Stimulated activated CD8-positive, alpha-beta memory T cell treated with anti-CD3 and anti-CD28 coated beads, Interleukin-4, amount 100 ng/mL, for 24 hours (primary cell): ENCODE results near the gene CPSF7.
"Not testable (repeated sequence)": the region's sequence is repeated elsewhere in the genome, so short reads cannot be mapped to it uniquely, and the experiment has no call there.

Source experiments
- DNase-seq: peaks from one replicate; pipeline ENCODE4 v3.0.0-alpha.2; 2020; ENCODE audit warnings: low read depth

The CPSF7 gene

DNA sequence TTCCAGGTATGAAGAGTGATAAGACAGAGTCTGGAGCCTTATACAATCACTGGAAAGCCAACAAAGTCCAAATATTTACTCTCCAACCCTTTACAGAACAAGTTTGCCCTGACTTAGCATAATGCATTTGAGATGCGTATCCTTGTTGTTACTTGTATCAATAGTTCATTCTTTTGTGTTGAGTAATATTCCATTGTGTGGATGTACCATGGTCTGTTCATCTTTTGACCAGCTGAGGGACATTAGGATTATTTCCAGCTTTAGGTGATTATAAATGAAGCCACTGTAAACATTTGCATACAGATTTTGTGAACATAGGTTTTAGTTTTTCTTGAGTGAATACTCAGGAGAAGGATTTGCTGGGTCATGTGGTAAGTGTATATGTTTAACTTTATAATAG, 9.8 kb upstream of the CPSF7 start:
- DNase-seq: no peak

DNA sequence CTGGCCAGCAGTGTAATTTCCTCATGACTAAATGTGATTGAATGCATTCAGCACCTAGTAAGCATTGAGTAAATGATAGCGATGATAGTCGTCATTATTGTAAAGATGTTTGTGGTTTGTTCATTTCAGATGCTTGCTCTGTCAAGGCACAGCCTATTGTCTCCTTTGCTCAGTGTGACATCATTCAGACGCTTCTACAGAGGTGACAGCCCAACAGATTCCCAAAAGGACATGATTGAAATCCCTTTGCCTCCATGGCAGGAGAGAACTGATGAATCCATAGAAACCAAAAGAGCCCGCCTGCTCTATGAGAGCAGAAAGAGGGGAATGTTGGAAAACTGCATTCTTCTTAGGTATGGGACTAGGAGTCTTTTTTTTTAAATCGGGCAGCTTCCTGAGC, 7.7 kb upstream of the CPSF7 start:
- DNase-seq: no peak

DNA sequence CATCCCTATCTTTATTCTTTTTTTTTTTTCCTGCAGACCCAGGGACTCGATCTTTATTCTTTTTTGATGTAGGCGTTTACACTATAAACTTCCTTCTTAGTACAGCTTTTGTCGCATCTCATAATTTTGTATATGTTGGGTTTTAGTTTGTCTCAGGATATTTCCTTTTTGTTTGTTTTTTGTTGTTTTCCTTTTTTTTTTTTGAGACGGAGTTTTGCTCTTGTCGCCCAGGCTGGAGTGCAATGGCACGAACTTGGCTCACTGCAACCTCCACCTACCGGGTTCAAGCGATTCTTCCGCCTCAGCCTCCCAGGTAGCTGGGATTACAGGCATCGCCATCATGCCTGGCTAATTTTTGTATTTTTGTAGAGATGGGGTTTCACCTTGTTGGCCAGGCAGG, 1.1 kb upstream of the CPSF7 start:
- DNase-seq: not testable (repeated sequence)

DNA sequence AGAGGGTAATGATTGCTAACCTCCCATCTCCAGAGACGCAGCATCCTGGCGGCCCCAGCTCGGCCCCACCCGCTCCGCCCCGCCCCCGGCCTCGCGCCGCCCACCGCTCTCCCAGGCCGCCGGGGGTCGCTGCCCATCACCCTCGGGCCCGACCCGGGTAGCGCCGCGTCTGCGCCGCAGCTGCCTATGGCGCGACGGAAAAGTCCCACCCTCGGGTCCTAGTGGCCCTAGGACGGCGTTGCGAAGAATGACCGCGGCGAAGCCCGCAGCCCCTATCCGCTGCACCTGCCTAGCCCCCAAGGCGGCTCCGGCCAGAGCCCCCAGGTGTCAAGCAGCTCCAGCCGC, 457 bp downstream of the CPSF7 start:
- peak; percentile 61 for DNase-seq

DNA sequence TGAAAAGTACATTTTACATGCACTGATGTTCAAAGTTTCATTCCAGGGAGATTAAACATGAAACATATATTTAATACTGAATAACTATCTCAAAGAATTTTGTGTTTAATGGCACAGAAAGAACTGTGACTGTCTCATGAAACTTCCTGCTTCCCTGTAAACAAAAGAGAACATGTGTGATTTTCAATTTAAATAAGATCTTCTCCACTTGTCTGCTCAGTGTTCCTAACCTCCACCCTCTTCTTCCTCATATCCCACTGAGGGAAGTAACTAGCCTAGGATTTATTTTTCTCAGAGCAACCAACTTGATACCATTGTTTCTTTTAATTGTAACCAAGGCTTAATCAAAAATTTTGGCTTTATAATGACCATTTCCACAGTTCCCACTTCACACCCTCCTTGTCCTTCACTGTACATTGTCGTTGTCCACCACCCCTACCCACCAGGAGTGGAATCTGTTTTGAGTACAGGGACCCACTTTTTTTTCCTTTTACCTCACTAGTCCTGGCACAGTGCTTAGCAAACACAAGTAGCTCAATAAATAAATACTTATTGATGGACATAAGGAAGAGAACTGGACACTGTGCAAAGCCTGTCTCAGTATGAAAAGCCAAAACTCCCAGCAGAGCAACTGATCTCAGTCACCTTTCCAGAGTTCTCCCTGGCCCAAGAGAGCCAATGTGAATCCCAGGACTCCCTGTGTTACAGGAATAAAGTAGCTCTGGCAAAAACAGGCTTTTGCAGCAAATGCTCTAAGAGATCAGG, 4.2 kb downstream of the CPSF7 start:
- DNase-seq: no peak

DNA sequence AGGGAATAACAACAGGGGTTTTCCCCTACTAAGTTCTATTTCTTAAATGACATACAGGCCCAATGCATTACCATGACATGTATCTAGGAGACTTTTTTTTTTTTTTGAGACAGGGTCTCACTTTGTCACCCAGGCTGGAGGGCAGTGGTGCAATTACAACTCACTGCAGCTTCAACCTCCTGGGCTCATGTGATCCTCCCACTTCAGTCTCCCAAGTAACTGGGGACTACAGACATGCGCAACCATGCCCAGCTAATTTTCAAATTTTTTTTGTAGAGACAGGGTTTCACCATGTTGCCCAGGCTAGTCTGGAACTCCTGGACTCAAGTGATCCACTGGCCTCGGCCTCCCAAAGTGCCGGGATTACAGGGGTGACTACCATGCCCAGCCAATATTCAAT, 7.5 kb downstream of the CPSF7 start:
- DNase-seq: no peak

DNA sequence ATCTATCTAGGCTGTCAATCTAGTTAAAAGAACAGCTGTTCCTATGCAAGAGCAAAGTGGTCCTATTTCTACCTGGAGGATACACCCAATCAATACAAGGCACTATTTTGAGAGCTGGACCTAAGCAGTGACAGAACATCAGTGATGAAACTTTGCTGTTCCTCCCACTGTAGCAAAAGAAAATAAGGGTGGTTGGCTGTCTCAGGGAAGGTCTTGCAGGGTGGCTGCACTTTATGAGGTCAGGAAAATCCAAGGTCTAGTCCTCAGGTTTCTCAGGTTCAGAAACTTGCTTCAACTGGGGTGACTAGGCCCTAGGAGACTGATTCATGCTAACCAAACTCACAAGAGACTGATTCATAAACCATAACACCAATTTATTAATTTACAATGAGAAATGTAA, 11.6 kb downstream of the CPSF7 start:
- no peak for DNase-seq

DNA sequence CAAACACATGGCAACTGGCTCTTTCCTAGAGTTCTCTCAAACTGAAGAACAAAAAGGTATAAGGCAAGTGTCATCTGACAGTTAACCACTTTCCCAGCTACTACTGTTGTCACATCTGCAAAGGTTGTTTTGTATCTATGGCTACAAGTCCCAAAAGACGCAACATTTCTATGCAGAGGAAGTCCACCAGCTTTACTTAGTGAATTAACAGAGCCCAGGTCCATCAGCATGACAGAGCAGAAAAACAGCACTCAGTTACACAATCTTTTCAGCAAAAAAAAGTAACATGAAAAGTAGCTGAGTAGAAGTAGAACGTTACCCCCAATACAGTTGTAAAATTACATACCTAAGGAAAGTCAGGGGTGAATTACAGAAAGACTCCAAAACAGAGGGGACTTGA, 12.1 kb downstream of the CPSF7 start:
- DNase-seq: no peak

DNA sequence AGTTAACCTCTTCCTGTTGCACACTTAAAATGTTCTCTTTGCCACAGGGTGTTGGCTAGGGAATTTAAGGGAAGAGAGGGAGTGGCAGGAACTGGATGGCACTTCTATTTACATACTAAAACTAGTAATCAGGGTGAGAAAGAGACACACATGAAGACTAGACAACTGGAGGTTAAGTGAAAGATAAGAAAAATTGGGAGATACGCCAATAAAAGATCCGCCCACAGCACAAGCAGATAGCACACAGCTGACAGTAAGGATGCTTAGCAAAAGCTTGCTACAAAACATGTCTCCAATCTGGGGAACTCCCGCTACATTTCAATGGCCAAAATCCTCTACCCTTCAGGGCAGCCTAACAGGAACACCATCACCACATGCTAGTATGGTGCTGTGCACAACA, 12.8 kb downstream of the CPSF7 start:
- DNase-seq: no peak

DNA sequence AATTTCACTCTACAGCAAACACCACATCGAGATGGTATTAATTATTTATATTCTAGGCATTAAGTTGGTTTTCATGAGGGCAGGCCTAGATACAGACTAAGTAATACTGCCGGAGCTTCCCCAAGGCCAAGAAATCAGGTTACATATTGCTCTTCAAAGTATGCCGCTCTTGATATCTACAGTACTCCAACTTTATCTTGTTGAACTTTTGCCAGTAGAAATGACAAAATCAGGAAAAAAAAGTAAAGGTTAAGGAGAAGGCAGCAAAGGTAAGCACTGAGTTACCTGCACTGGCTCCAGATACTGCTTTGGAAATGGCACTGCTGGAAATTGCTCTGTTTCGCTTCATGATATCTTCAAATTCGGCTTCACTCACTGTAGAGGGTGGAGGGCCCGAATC, 14.4 kb downstream of the CPSF7 start:
- DNase-seq: no peak

DNA sequence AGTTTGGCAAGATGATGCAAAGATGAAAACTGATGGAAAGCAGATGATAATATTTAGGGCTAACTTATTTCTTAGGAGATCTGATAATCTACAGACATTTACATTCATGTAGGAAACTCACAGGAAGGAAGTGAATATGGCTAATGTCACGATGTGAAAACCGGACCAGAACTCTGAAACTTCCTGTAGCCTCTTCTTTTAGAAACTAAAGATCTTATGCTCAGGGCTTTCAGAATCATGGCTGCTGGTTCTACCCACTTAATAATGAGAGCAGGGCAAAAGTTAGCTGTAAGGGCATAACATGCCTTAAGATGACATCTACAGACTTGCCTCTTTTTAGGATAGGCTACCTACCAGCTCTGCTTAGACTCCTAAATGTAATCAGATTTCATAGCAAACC, 15.2 kb downstream of the CPSF7 start:
- DNase-seq: no peak

DNA sequence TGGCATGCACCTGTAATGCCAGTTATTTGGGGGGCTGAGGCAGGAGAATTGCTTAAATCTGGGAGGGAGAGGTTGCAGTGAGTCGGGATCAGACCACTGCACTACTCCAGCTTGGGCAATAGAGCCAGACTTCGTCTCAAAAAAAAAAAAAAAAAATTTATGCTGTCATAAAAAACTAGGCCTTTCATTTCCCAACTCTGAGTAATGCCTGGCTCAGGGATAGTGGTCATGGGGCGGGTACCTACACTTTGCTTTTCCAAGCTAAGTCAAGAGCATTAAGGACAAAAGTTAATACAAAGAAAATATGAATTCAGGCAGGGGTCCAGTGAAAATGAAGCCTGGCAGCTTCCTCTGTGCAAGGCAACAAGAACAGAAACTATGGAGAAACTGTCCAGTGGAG, 16.3 kb downstream of the CPSF7 start:
- no peak for DNase-seq

DNA sequence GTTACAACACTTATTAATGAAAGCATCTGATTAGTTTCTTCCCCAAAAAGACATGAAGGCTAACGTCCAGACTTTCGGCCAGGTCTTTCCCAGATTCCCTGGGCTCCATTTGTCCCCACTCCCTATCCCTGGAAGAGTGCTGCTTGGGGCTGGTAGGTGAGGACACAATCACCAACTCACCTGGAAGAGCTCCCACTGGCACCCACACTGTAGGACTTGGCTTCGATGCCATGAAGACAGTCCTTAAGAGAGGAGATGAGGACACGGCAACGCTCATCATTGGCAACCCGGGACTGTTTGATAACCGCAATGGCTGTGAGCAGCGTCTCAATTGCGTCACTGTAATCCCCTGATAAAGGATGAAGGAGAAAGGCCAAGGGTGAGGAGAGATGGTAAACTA, 18.2 kb downstream of the CPSF7 start:
- DNase-seq: no peak

DNA sequence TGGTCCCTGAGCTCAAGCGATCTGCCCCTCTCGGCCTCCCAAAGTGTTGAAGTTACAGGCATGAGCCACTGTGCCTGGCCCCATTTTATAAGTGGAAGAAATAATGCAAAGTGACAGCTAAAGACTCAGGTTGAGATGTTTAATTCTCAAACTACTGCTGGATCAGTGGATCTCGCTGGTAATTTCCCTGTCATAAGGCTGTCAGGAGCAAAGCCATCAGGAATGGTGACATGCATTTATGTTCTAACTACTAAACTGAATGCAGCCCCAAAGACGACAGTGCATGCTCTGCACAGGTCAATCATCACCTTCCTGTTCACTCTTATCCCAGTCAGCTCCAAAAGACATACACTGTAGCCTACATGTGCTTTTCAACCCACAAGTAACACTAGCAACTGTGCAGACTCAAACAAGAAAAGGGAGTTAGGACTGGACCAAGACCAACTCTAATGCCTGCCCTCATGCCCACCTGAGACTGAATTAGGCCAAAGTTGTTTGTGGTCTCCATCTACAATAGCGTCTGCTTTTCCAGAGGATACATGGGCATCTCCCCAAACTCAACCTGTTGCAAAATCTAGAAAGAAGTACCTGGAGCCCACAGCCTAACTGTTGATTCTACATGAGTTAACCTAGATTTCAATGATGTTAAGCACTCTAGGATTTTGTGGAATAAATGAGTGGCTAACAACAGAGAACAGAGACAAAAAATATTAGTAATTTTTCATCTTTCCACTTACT, 22.6 kb downstream of the CPSF7 start:
- DNase-seq: no peak

DNA sequence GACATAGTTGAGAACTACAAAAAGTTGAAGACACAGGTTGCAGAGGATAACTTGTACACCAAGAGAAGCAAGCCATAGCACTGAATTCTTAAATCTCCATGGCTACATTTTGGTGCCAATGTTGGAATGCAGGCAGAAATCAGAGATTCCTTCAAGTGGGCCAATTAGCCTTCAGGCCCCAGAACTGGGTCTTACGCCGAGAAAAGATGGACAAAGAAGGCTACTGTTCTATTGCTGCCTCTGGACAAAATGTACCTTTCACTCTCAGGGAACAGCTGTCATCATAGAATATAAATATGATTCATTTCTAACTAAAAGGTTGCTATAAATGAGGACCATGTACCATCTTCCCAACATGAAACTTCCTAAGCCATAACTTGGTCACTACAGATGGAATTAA, 23.7 kb downstream of the CPSF7 start:
- no peak for DNase-seq

DNA sequence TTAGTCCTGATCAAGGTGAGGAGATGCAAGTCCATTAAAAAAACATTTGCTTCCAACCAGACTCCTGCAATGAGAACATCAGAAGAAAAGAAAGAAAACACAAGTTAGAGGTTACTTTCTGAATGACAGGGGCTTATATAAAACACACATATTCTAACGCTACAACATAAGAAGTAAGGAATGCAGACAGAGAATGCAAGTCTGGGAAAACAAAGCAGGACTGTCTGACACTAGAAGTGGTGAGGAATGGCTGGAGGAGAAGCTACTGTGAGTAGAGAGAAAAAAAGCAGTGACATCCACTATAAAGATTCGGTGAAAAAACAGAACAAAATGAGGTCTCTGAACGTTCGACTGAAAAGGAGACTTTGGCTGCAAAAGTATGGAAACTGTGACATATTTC, 25.1 kb downstream of the CPSF7 start:
- DNase-seq: no peak

DNA sequence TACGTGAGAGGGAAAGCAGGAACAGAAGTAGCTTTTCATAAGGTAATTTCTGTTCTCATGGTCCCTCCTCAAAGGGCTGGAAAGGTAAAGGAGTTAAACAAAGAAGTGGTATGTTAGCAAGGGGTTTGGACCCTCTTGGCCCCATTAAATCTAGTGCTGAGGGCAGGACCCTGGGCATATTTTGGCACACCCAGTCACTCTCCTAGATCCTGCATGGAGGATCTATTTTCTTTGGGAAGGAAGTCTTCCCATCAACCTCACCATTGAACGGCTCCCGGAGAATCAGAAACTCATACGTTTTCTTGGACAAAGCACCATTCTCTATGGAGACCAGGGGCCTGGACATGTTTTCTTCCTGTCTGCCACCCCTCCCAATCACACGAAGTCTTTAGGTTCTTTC, 25.7 kb downstream of the CPSF7 start:
- DNase-seq: no peak

DNA sequence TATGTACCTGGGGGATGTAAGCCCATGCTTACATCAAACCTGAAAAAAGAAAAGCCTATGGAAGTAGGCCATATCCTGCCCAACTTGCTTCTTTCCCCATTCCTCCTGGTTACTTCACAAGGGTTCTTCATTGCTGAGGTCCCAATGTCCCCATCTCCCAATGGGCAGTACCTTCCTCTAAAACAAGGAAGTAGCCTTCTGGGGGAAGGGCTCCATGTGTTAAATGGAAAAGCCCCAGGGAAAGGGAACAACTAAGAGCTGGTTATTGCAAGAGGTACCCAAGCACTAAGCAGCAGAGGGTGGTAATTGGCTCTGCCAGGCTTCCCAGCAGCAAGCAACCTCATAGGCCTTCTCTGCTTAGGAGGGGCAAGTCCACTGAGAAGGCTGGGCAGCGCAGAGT, 26.1 kb downstream of the CPSF7 start:
- DNase-seq: no peak

DNA sequence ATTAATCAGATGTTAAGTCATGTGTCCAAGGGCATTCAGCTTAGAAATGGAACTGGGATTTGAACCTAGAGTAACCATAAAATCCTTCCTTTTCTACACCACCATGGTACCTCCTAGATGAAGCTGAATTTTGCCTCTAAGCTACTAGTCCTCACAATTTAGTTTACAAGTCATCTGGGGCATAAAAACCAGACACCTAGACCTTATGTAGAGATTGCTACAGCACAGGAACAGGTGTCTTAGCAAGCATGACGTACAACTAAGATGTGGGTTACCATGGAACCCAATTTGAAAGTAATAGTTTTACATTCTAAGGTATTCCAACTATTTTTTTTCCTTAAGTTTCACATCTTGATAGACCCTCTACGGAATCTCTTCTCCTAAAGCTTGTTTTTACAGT, 28.2 kb downstream of the CPSF7 start:
- DNase-seq: no peak

DNA sequence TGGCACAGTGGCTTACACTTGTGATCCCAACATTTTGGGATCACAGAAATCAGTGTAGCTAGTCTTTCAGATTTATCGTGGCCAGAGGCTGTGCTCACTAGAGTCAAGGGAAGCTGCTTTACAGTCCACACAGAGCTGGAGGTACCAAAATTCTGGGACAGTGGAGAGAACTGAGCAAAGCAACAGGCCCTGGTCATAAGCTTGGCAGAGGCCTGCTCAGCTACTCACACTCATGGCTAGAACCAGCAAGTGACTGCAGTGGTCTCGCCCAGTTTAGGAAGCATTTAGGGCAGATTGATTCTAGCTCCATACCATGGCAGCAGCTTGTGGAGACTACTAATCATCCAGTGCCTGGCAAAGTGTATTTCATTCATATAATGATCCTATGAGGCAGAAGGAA, 28.6 kb downstream of the CPSF7 start:
- no peak for DNase-seq

DNA sequence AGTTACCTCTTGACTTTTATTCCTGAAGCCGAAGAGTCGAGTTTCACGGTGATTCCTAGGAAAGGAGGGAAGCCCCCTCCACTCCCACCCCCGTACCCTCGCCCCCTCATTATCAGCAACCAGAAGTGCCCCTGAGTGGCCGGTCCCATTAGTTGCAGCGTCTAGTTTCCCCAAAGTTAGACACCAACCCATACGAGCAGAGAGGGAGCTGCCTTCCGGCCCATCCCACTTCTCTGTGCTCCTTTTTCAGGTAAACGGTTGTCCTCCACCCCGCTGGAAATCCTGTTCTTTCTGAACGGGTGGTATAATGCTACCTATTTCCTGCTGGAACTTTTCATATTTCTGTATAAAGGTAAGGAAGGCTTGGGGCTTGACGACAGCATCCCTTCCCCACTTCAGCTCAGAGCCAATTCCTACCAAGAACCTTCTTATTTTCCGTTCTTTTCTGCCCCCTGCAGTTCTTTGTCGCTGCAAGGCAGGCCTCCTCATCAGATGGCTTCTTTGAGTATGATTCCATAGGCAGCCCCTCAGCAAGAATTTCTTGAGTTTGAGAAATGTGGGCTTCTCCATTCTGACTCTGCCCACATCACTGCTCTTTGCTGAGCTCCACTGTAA, 36.7 kb downstream of the CPSF7 start:
- DNase-seq: no peak

DNA sequence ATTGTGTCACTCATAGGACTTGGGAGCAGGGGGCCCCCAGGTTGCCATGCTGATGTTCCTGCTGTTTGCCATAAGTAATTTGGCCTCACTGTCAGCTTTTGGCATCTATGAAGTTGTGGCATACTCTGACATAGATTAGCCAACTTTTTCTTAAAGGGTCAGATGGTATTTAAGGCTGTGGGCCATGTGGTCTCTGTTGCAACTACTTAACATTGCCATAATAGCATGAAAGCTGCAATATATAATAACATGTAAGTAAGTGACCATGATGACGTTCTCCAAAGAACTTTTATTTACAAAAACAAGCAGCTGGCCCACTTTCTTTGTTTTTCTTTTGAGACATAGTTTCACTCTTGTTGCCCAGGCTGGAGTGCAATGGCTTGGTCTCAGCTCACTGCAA, 39.6 kb downstream of the CPSF7 start:
- no peak for DNase-seq
